H7 (cell line): ENCODE data around the gene TMEM89. TPM values are rescaled to one million over a fixed set of nuclear protein-coding genes. Genes with fewer than 3 reads are reported as not detected.
A peak's percentile ranks its signal among the peaks of the same experiment; 100 is the strongest.

Experiments
- DNase-seq: peaks from one replicate; pipeline ENCODE4 v3.0.0; 2012
- H3K27me3 ChIP-seq: 2 replicates; pipeline ENCODE4 v1.6.0; 2011; ENCODE audit warnings: mild to moderate bottlenecking, low read length; ENCODE audit not compliant: control insufficient read depth, insufficient read depth
- H3K36me3 ChIP-seq: replicated peaks from 2 replicates; pipeline ENCODE4 v1.5.1; 2011; ENCODE audit warnings: low read length; ENCODE audit not compliant: control insufficient read depth, insufficient read depth
- H3K4me3 ChIP-seq: 2 replicates; pipeline ENCODE4 v1.5.1; 2011; ENCODE audit warnings: low read depth, mild to moderate bottlenecking, control low read depth, low read length, moderate library complexity; ENCODE audit not compliant: insufficient read depth
- total RNA-seq: library from RNA; depleted of rRNA; stranded (reverse); fragments of >200 nt; shearing (Covaris generic); gene quantifications from 2 replicates; pipeline ENCODE4 v1.2.3, GENCODE V29; 2014

TMEM89 gene
- total RNA-seq, 1 experiment from 2014 or later, result not detected

- no peak for DNase-seq
- Histone ChIP-seq H3K27me3 (peaks cover 4% of the 10 kb centered on the region; the same call in 1 of the 2 replicates), H3K36me3 (peaks cover 21% of the 10 kb centered on the region)
Observed at GRCh38 chr3:48652923-48653715, 31.6 kb upstream of the TMEM89 start.

GRCh38 chr3:48651771-48652170 is 30.2 kb upstream of the TMEM89 start:
- Histone ChIP-seq H3K36me3 (peaks cover 23% of the 10 kb centered on the region), H3K4me3 (no peak overlapping the region), H3K27me3 (peaks cover 4% of the 10 kb centered on the region; the same call in 1 of the 2 replicates)
- DNase-seq, result no peak

More at GRCh38 chr3:48652923-48653715, 31.6 kb upstream of the TMEM89 start:
- H3K4me3 ChIP-seq, result no peak overlapping the region

GRCh38 chr3:48650723-48651122 is 29.2 kb upstream of the TMEM89 start:
- peaks cover 30% of the 10 kb centered on the region for H3K36me3 ChIP-seq
- peaks cover 4% of the 10 kb centered on the region; the same call in 1 of the 2 replicates for H3K27me3 ChIP-seq
- no peak for DNase-seq
- no peak overlapping the region for H3K4me3 ChIP-seq

- no peaks in the 10 kb centered on the region for H3K27me3 ChIP-seq
- no peak for DNase-seq
- no peak overlapping the region for H3K4me3 ChIP-seq
- H3K36me3 ChIP-seq, result peaks cover 31% of the 10 kb centered on the region
Observed at GRCh38 chr3:48648188-48648850, 26.8 kb upstream of the TMEM89 start.

GRCh38 chr3:48647714-48648113 is 26.1 kb upstream of the TMEM89 start:
- H3K4me3 ChIP-seq, result no peak overlapping the region
- peaks cover 35% of the 10 kb centered on the region for H3K36me3 ChIP-seq
- no peak for DNase-seq
- no peaks in the 10 kb centered on the region for H3K27me3 ChIP-seq

- H3K27me3 ChIP-seq, result no peaks in the 10 kb centered on the region; the same call in 1 of the 2 replicates
- H3K4me3 ChIP-seq, result no peak overlapping the region
- peaks cover 35% of the 10 kb centered on the region for H3K36me3 ChIP-seq
- DNase-seq, result no peak
Observed at GRCh38 chr3:48644898-48645760, 23.6 kb upstream of the TMEM89 start.

GRCh38 chr3:48642605-48643004 is 21.0 kb upstream of the TMEM89 start:
- Histone ChIP-seq H3K4me3 (no peak overlapping the region), H3K36me3 (peaks cover 33% of the 10 kb centered on the region), H3K27me3 (no peaks in the 10 kb centered on the region; the same call in 1 of the 2 replicates)
- DNase-seq, result no peak

GRCh38 chr3:48641396-48641795 is 19.8 kb upstream of the TMEM89 start:
- no peak overlapping the region for H3K4me3 ChIP-seq
- no peak for DNase-seq
- H3K36me3 ChIP-seq, result peaks cover 29% of the 10 kb centered on the region
- no peaks in the 10 kb centered on the region; the same call in 1 of the 2 replicates for H3K27me3 ChIP-seq

- Histone ChIP-seq H3K4me3 (no peak overlapping the region), H3K27me3 (no peaks in the 10 kb centered on the region; the same call in 1 of the 2 replicates), H3K36me3 (peaks cover 20% of the 10 kb centered on the region)
- DNase-seq, result no peak
Observed at GRCh38 chr3:48639944-48640606, 18.5 kb upstream of the TMEM89 start.

GRCh38 chr3:48637305-48637704 is 15.7 kb upstream of the TMEM89 start:
- Histone ChIP-seq H3K36me3 (peaks cover 15% of the 10 kb centered on the region), H3K4me3 (no peak overlapping the region), H3K27me3 (no peaks in the 10 kb centered on the region; the same call in 1 of the 2 replicates)
- DNase-seq, result no peak

- no peak for DNase-seq
- peak overlapping the region; percentile 96 for H3K4me3 ChIP-seq
- peaks cover 18% of the 10 kb centered on the region for H3K36me3 ChIP-seq
- no peaks in the 10 kb centered on the region; the same call in 1 of the 2 replicates for H3K27me3 ChIP-seq
Observed at GRCh38 chr3:48636149-48636655, 14.6 kb upstream of the TMEM89 start.

GRCh38 chr3:48635222-48636021 is 13.9 kb upstream of the TMEM89 start, which contains the start of gene SLC26A6:
Gene SLC26A6 (minus strand): TSS chr3:48635461. CDS start chr3:48635393, 68 bp downstream.
- H3K27me3 ChIP-seq, result no peaks in the 10 kb centered on the region

GRCh38 chr3:48634661-48635221 is 13.2 kb upstream of the TMEM89 start:
- H3K36me3 ChIP-seq, result peaks cover 28% of the 10 kb centered on the region
- H3K27me3 ChIP-seq, result no peaks in the 10 kb centered on the region
- H3K4me3 ChIP-seq, result peak overlapping the region; percentile 96
- DNase-seq, result peak; percentile 95

More at GRCh38 chr3:48635222-48636021, 13.9 kb upstream of the TMEM89 start, which contains the start of gene SLC26A6:
- H3K4me3 ChIP-seq, result peak within 1 kb of the TSS; percentile 96
- H3K36me3 ChIP-seq, result peaks cover 23% of the 10 kb centered on the region
- peak; percentile 100 for DNase-seq
